Tibial nerve (tissue), 4 donors: ENCODE results near the gene KRTAP10-2. TPM values are rescaled to one million over a fixed set of nuclear protein-coding genes. Genes with fewer than 3 reads are reported as not detected.

ENCODE experiments used
- DNase-seq, 2 donors: peaks; one replicate each; pipeline ENCODE4 v3.0.0-alpha.2; 2019; ENCODE audit warnings: low spot score in 2 of 2
- H3K27ac ChIP-seq, 4 donors: fragments of 200-600 bp; sonication (generic) in 3 of 4; one replicate each; pipeline ENCODE4 v1.5.1; 2017 to 2019; ENCODE audit warnings: mild to moderate bottlenecking in 1 of 4
- H3K27me3 ChIP-seq, 2 donors: fragments of 200-600 bp; sonication (generic) in 1 of 2; one replicate each; pipeline versions ENCODE4 v1.5.1 to v1.6.0; 2017 to 2019
- H3K36me3 ChIP-seq, 3 donors: fragments of 200-600 bp; sonication (generic); one replicate each; pipeline ENCODE4 v1.5.1; 2018 to 2019
- H3K4me1 ChIP-seq, 4 donors: fragments of 200-600 bp; sonication (generic) in 3 of 4; one replicate each; pipeline ENCODE4 v1.5.1; 2017 to 2019
- H3K4me3 ChIP-seq, 4 donors: fragments of 200-600 bp; sonication (generic) in 3 of 4; one replicate each; pipeline ENCODE4 v1.5.1; 2017 to 2019; ENCODE audit warnings: mild to moderate bottlenecking in 1 of 4, moderate library complexity in 1 of 4
- H3K9me3 ChIP-seq, 4 donors: fragments of 200-600 bp; sonication (generic) in 3 of 4; one replicate each; pipeline ENCODE4 v1.5.1; 2017 to 2019
- CTCF ChIP-seq, 5 experiments: fragments of 200-600 bp in 3 of 5; fragments of 450-650 bp in 2 of 5; sonication (generic) in 3 of 5; IDR thresholded peaks; one replicate each; pipeline ENCODE4 v1.5.1; 2016 to 2019; ENCODE audit warnings: antibody characterized with exemption in 5 of 5, mild to moderate bottlenecking in 3 of 5, moderate library complexity in 2 of 5
- EP300 ChIP-seq, 2 donors: sonication (generic); formaldehyde crosslinking; IDR thresholded peaks; one replicate each; pipeline ENCODE4 v1.6.1; 2017; ENCODE audit warnings: antibody characterized with exemption in 2 of 2, mild to moderate bottlenecking in 1 of 2
- POLR2A ChIP-seq, 2 donors: fragments of 450-650 bp; IDR thresholded peaks; one replicate each; pipeline ENCODE4 v1.6.1; 2017; ENCODE audit warnings: antibody characterized with exemption in 2 of 2, mild to moderate bottlenecking in 2 of 2, moderate library complexity in 2 of 2
- WGBS, 2 donors: methylation state at CpG; one replicate each; pipeline ENCODE4 v1.1.5; 2018; 5-methylcytosine and 5-hydroxymethylcytosine counted together
- total RNA-seq, 4 donors: library from RNA; depleted of rRNA; stranded (reverse); fragments of >200 nt; gene quantifications; one replicate each; pipeline ENCODE4 v1.1.0, GENCODE V29; 2016

KRTAP10-2 gene
- total RNA-seq, 4 donors from 2014 or later: not detected

- Histone ChIP-seq H3K36me3 (no peaks in the 10 kb centered on the region), H3K27ac (no peak overlapping the region), H3K9me3 (peaks cover 0 to 22% (median 0%) of the 10 kb centered on the region in 4 donors), H3K4me3 (no peak overlapping the region), H3K27me3 (peaks cover 0 to 21% of the 10 kb centered on the region in 2 donors), H3K4me1 (no peaks in the 10 kb centered on the region)
- DNase-seq: no peak
- 88 to 95% methylated on average over 2 of the region's 2 CpGs for WGBS, 2 donors
- TF ChIP-seq EP300 (IDR thresholded peaks at IDR 0.05) (no peak), POLR2A (IDR thresholded peaks at IDR 0.05) (no peak), CTCF (IDR thresholded peaks at IDR 0.05) (no peak)
Measured at GRCh38 chr21:44589094-44589493, 37.8 kb upstream of the KRTAP10-2 start.

GRCh38 chr21:44585892-44586291, 34.6 kb upstream of the KRTAP10-2 start:
- DNase-seq: no peak
- Histone ChIP-seq H3K27ac (no peak overlapping the region), H3K4me1 (no peaks in the 10 kb centered on the region), H3K9me3 (peaks cover 0 to 38% (median 3%) of the 10 kb centered on the region in 4 donors), H3K36me3 (no peaks in the 10 kb centered on the region), H3K4me3 (no peak overlapping the region), H3K27me3 (peaks cover 0 to 11% of the 10 kb centered on the region in 2 donors)
- 81 to 95% methylated on average over 3 of the region's 3 CpGs for WGBS, 2 donors
- TF ChIP-seq POLR2A (IDR thresholded peaks at IDR 0.05) (no peak), CTCF (IDR thresholded peaks at IDR 0.05) (no peak), EP300 (IDR thresholded peaks at IDR 0.05) (no peak)

- no peak for TF ChIP-seq POLR2A (IDR thresholded peaks at IDR 0.05)
- no peak for TF ChIP-seq CTCF (IDR thresholded peaks at IDR 0.05)
- no peak for TF ChIP-seq EP300 (IDR thresholded peaks at IDR 0.05)
- WGBS, 2 donors: 82 to 85% methylated on average over 6 of the region's 6 CpGs
- peaks cover 0 to 54% (median 3%) of the 10 kb centered on the region in 4 donors for H3K9me3 ChIP-seq
- H3K4me3 ChIP-seq: no peak overlapping the region
- H3K36me3 ChIP-seq: no peaks in the 10 kb centered on the region
- no peak overlapping the region for H3K27ac ChIP-seq
- H3K4me1 ChIP-seq: no peaks in the 10 kb centered on the region
- H3K27me3 ChIP-seq: peaks cover 0 to 11% of the 10 kb centered on the region in 2 donors
- DNase-seq: no peak
Measured at GRCh38 chr21:44583800-44584147, 32.5 kb upstream of the KRTAP10-2 start.

- Histone ChIP-seq H3K36me3 (no peaks in the 10 kb centered on the region), H3K4me1 (no peaks in the 10 kb centered on the region), H3K27me3 (peaks cover 0 to 11% of the 10 kb centered on the region in 2 donors), H3K27ac (no peak overlapping the region), H3K9me3 (peaks cover 0 to 59% (median 3%) of the 10 kb centered on the region in 4 donors), H3K4me3 (no peak overlapping the region)
- WGBS, 2 donors: 21 to 31% methylated on average over 11 of the region's 11 CpGs
- TF ChIP-seq POLR2A (IDR thresholded peaks at IDR 0.05) (no peak), CTCF (IDR thresholded peaks at IDR 0.05) (no peak), EP300 (IDR thresholded peaks at IDR 0.05) (no peak)
- DNase-seq: no peak
Measured at GRCh38 chr21:44583089-44583799, 31.9 kb upstream of the KRTAP10-2 start.

GRCh38 chr21:44582055-44582454, 30.8 kb upstream of the KRTAP10-2 start:
- Histone ChIP-seq H3K27me3 (peaks cover 0 to 11% of the 10 kb centered on the region in 2 donors), H3K9me3 (peaks cover 0 to 63% (median 3%) of the 10 kb centered on the region in 4 donors), H3K4me1 (no peaks in the 10 kb centered on the region), H3K27ac (no peak overlapping the region), H3K4me3 (no peak overlapping the region), H3K36me3 (no peaks in the 10 kb centered on the region)
- WGBS, 2 donors: 75 to 78% methylated on average over 15 of the region's 15 CpGs
- TF ChIP-seq EP300 (IDR thresholded peaks at IDR 0.05) (no peak), POLR2A (IDR thresholded peaks at IDR 0.05) (no peak), CTCF (IDR thresholded peaks at IDR 0.05) (no peak)
- DNase-seq: no peak
